ENCODE measurements around the gene SMYD3. TPM values are rescaled to one million over a fixed set of nuclear protein-coding genes. Genes with fewer than 3 reads are reported as not detected.
"Not testable (repeated sequence)": the region's sequence is repeated elsewhere in the genome, so short reads cannot be mapped to it uniquely, and the experiment has no call there.

The SMYD3 gene
- total RNA-seq, 1 donor from 2014 or later, result 27.2 TPM

GRCh38 chr1:245825128-245825901 lies 681.8 kb downstream of the SMYD3 start:
- no peaks in the 10 kb centered on the region for H3K4me1 ChIP-seq
- no peak overlapping the region for H3K4me3 ChIP-seq
- intact Hi-C loops (cut with DNase I), result no loop called here
- DNase-seq (no peak), ATAC-seq (peak; percentile 32)
- no peak overlapping the region for H3K27ac ChIP-seq
- peak; percentile 34 for TF ChIP-seq CTCF (IDR thresholded peaks at IDR 0.05)
- no peaks in the 10 kb centered on the region for H3K9me3 ChIP-seq
- H3K36me3 ChIP-seq, result no peaks in the 10 kb centered on the region
- H3K27me3 ChIP-seq, result no peaks in the 10 kb centered on the region

- H3K4me1 ChIP-seq, result no peaks in the 10 kb centered on the region
- intact Hi-C loops (cut with DNase I), result no loop called here
- DNase-seq, result no peak
- H3K9me3 ChIP-seq, result no peaks in the 10 kb centered on the region
- ATAC-seq, result peak; percentile 20
- no peaks in the 10 kb centered on the region for H3K36me3 ChIP-seq
- peak overlapping the region; percentile 30 for H3K27ac ChIP-seq
- TF ChIP-seq CTCF (IDR thresholded peaks at IDR 0.05), result no peak
- H3K27me3 ChIP-seq, result no peaks in the 10 kb centered on the region
- no peak overlapping the region for H3K4me3 ChIP-seq
These were observed 683.5 kb downstream of the SMYD3 start for GRCh38 chr1:245823408-245824147.

- Histone ChIP-seq H3K27me3 (no peaks in the 10 kb centered on the region), H3K27ac (peak overlapping the region; percentile 60), H3K4me3 (no peak overlapping the region), H3K4me1 (no peaks in the 10 kb centered on the region), H3K9me3 (no peaks in the 10 kb centered on the region), H3K36me3 (no peaks in the 10 kb centered on the region)
- TF ChIP-seq CTCF (IDR thresholded peaks at IDR 0.05), result no peak
- DNase-seq (no peak), ATAC-seq (peak; percentile 85)
- intact Hi-C loops (cut with DNase I), result no loop called here
These were observed 684.1 kb downstream of the SMYD3 start for GRCh38 chr1:245822996-245823395.

DNA sequence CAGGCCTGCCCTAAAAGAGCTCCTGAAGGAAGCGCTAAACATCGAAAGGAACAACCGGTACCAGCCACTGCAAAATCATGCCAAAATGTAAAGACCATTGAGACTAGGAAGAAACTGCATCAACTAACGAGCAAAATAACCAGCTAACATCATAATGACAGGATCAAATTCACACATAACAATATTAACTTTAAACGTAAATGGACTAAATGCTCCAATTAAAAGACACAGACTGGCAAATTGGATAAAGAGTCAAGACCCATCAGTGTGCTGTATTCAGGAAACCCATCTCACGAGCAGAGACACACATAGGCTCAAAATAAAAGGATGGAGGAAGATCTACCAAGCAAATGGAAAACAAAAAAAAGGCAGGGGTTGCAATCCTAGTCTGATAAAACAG lies 688.7 kb downstream of the SMYD3 start:
- H3K9me3 ChIP-seq; H3K36me3 ChIP-seq; DNase-seq; H3K27ac ChIP-seq; intact Hi-C loops (cut with DNase I); H3K4me1 ChIP-seq; H3K27me3 ChIP-seq; H3K4me3 ChIP-seq; ATAC-seq: not testable (repeated sequence)

DNA sequence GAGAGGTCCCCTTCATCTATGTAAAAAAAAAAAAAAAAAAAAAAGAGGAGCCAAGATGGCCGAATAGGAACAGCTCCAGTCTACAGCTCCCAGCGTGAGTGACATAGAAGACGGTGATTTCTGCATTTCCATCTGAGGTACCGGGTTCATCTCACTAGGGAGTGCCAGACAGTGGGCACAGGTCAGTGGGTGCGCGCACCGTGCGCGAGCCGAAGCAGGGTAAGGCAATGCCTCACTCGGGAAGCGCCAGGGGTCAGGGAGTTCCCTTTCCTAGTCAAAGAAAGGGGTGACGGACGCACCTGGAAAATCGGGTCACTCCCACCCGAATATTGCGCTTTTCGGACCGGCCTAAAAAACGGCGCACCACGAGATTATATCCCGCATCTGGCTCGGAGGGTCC lies 690.6 kb downstream of the SMYD3 start:
- H3K27ac ChIP-seq; H3K36me3 ChIP-seq; DNase-seq; H3K4me3 ChIP-seq; ATAC-seq; H3K9me3 ChIP-seq; H3K4me1 ChIP-seq; H3K27me3 ChIP-seq; intact Hi-C loops (cut with DNase I): not testable (repeated sequence)

DNA sequence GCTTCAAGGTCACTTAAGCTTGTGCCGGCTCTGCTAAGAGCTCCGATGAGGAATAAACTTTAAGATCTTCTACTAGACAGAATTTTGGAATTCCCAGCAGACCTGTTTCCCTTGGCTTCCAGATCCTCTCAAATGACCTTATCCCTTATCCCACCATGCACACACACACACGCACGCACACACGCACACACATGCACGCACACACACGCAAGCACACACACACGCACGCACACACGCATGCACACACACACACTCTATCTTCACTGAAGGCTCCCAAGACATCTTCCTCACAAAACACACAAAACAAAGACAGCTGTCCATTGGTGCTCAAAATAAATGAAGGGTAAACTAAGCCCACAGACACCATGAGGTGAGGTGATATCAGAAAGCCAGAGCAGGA lies 692.4 kb downstream of the SMYD3 start:
- no peak overlapping the region for H3K4me3 ChIP-seq
- intact Hi-C loops (cut with DNase I), result no loop called here
- no peaks in the 10 kb centered on the region for H3K27me3 ChIP-seq
- no peak overlapping the region for H3K27ac ChIP-seq
- ATAC-seq (no peak), DNase-seq (no peak)
- H3K36me3 ChIP-seq, result no peaks in the 10 kb centered on the region
- no peaks in the 10 kb centered on the region for H3K4me1 ChIP-seq
- no peaks in the 10 kb centered on the region for H3K9me3 ChIP-seq
- TF ChIP-seq CTCF (IDR thresholded peaks at IDR 0.05), result no peak
